Medulla oblongata (tissue), 1 donor: ENCODE results near the gene DAB2IP.
"Not testable (repeated sequence)": the region's sequence is repeated elsewhere in the genome, so short reads cannot be mapped to it uniquely, and the experiment has no call there.

Experiments used
- DNase-seq: peaks from one replicate; pipeline ENCODE4 v3.0.0-alpha.2; 2015; ENCODE audit errors: extremely low spot score

Gene DAB2IP

GRCh38 chr9:121644040-121644439 is 7.4 kb upstream of the DAB2IP start:
- not testable (repeated sequence) for DNase-seq

- peak; percentile 71 for DNase-seq
Observed at GRCh38 chr9:121645003-121645402, 6.4 kb upstream of the DAB2IP start.

- no peak for DNase-seq
Observed at GRCh38 chr9:121645853-121646807, 5.3 kb upstream of the DAB2IP start.

- no peak for DNase-seq
Observed at GRCh38 chr9:121646992-121647391, 4.4 kb upstream of the DAB2IP start.

GRCh38 chr9:121648172-121648571 is 3.3 kb upstream of the DAB2IP start:
- no peak for DNase-seq

GRCh38 chr9:121648799-121649198 is 2.6 kb upstream of the DAB2IP start:
- no peak for DNase-seq

GRCh38 chr9:121649476-121650216 is 1.8 kb upstream of the DAB2IP start:
- no peak for DNase-seq

- DNase-seq: no peak
Observed at GRCh38 chr9:121650217-121651007, 1.0 kb upstream of the DAB2IP start.

GRCh38 chr9:121651008-121651294 is 483 bp upstream of the DAB2IP start:
- DNase-seq: no peak

GRCh38 chr9:121652021-121652837 is 795 bp downstream of the DAB2IP start:
- DNase-seq: no peak

- no peak for DNase-seq
Observed at GRCh38 chr9:121652838-121653231, 1.4 kb downstream of the DAB2IP start.

GRCh38 chr9:121654499-121655140 is 3.2 kb downstream of the DAB2IP start:
- DNase-seq: no peak

- no peak for DNase-seq
Observed at GRCh38 chr9:121655231-121655755, 3.9 kb downstream of the DAB2IP start.

- DNase-seq: no peak
Observed at GRCh38 chr9:121656941-121657470, 5.6 kb downstream of the DAB2IP start.

- no peak for DNase-seq
Observed at GRCh38 chr9:121658166-121658565, 6.7 kb downstream of the DAB2IP start.

- DNase-seq: no peak
Observed at GRCh38 chr9:121658591-121658990, 7.2 kb downstream of the DAB2IP start.

- no peak for DNase-seq
Observed at GRCh38 chr9:121660367-121660766, 8.9 kb downstream of the DAB2IP start.

GRCh38 chr9:121660876-121661275 is 9.4 kb downstream of the DAB2IP start:
- no peak for DNase-seq

GRCh38 chr9:121661328-121661727 is 9.9 kb downstream of the DAB2IP start:
- DNase-seq: no peak

- DNase-seq: no peak
Observed at GRCh38 chr9:121662359-121662758, 10.9 kb downstream of the DAB2IP start.
